ENCODE results near the gene USP48. TPM values are rescaled to one million over a fixed set of nuclear protein-coding genes. Genes with fewer than 3 reads are reported as not detected.
"Not testable (repeated sequence)": the region's sequence is repeated elsewhere in the genome, so short reads cannot be mapped to it uniquely, and the experiment has no call there.

The USP48 gene
- total RNA-seq, 1 donor from 2014 or later, result 42.7 TPM

- ATAC-seq (no peak), DNase-seq (ENCODE audit: missing footprints) (no peak)
- intact Hi-C loops (cut with DNase I), result no loop called here
Observed at GRCh38 chr1:21818656-21819055, 35.7 kb upstream of the USP48 start.

- ATAC-seq (no peak), DNase-seq (ENCODE audit: missing footprints) (no peak)
- intact Hi-C loops (cut with DNase I), result no loop called here
Observed at GRCh38 chr1:21816602-21817302, 33.8 kb upstream of the USP48 start.

GRCh38 chr1:21815724-21816321, 32.9 kb upstream of the USP48 start:
- no peak for DNase-seq (ENCODE audit: missing footprints)
- intact Hi-C loops (cut with DNase I), result no loop called here
- no peak for ATAC-seq

GRCh38 chr1:21814981-21815582, 32.1 kb upstream of the USP48 start:
- DNase-seq (ENCODE audit: missing footprints) (no peak), ATAC-seq (peak; percentile 36)
- intact Hi-C loops (cut with DNase I), result no loop called here

- intact Hi-C loops (cut with DNase I), result no loop called here
- no peak for DNase-seq (ENCODE audit: missing footprints)
- peak; percentile 35 for ATAC-seq
Observed at GRCh38 chr1:21814241-21814918, 31.4 kb upstream of the USP48 start.

GRCh38 chr1:21813542-21813941, 30.6 kb upstream of the USP48 start:
- DNase-seq (ENCODE audit: missing footprints), result no peak
- no peak for ATAC-seq
- intact Hi-C loops (cut with DNase I), result no loop called here

- ATAC-seq, result no peak
- no peak for DNase-seq (ENCODE audit: missing footprints)
- intact Hi-C loops (cut with DNase I), result no loop called here
Observed at GRCh38 chr1:21811875-21812305, 28.9 kb upstream of the USP48 start, which contains the start of gene LDLRAD2. LDLRAD2 (plus strand) TSS chr1:21812265; CDS start chr1:21812452, 187 bp downstream.

- no peak for DNase-seq (ENCODE audit: missing footprints)
- no peak for ATAC-seq
- intact Hi-C loops (cut with DNase I), result no loop called here
Observed at GRCh38 chr1:21804536-21804935, 21.6 kb upstream of the USP48 start.

- no peak for DNase-seq (ENCODE audit: missing footprints)
- ATAC-seq, result no peak
- intact Hi-C loops (cut with DNase I), result no loop called here
Observed at GRCh38 chr1:21801100-21801499, 18.2 kb upstream of the USP48 start.

GRCh38 chr1:21799730-21800129, 16.8 kb upstream of the USP48 start:
- ATAC-seq (no peak), DNase-seq (ENCODE audit: missing footprints) (no peak)
- intact Hi-C loops (cut with DNase I), result no loop called here

GRCh38 chr1:21795075-21795474, 12.1 kb upstream of the USP48 start:
- ATAC-seq (no peak), DNase-seq (ENCODE audit: missing footprints) (no peak)
- intact Hi-C loops (cut with DNase I), result no loop called here

- intact Hi-C loops (cut with DNase I), result no loop called here
Observed at GRCh38 chr1:21794656-21795055, 11.7 kb upstream of the USP48 start.

GRCh38 chr1:21793104-21793503, 10.2 kb upstream of the USP48 start:
- DNase-seq (ENCODE audit: missing footprints), result no peak
- intact Hi-C loops (cut with DNase I), result no loop called here
- no peak for ATAC-seq

More at GRCh38 chr1:21794656-21795055, 11.7 kb upstream of the USP48 start:
- no peak for DNase-seq (ENCODE audit: missing footprints)
- no peak for ATAC-seq

GRCh38 chr1:21786640-21787039, 3.7 kb upstream of the USP48 start:
- intact Hi-C loops (cut with DNase I), result no loop called here
- ATAC-seq (no peak), DNase-seq (ENCODE audit: missing footprints) (no peak)

- ATAC-seq; DNase-seq (ENCODE audit: missing footprints); intact Hi-C loops (cut with DNase I): not testable (repeated sequence)
Observed at GRCh38 chr1:21785764-21786163, 2.8 kb upstream of the USP48 start.

- no peak for DNase-seq (ENCODE audit: missing footprints)
- intact Hi-C loops (cut with DNase I), result loop anchor here (1.0 kb wide), 1 partner anchor 241 kb away; no protein-coding TSS in a partner anchor
- no peak for ATAC-seq
Observed at GRCh38 chr1:21783679-21784603, 992 bp upstream of the USP48 start.

- intact Hi-C loops (cut with DNase I), result no loop called here
- ATAC-seq, result peak; percentile 25
- no peak for DNase-seq (ENCODE audit: missing footprints)
Observed at GRCh38 chr1:21782349-21782867, 541 bp downstream of the USP48 start.

- no peak for ATAC-seq
- intact Hi-C loops (cut with DNase I), result no loop called here
- no peak for DNase-seq (ENCODE audit: missing footprints)
Observed at GRCh38 chr1:21781815-21782348, 1.1 kb downstream of the USP48 start.
